ENCODE measurements around the gene NFATC3. TPM values are rescaled to one million over a fixed set of nuclear protein-coding genes. Genes with fewer than 3 reads are reported as not detected.

The NFATC3 gene
- total and polyA plus RNA-seq, 2 of the 8 experiments (the other 6 are each of a cell fraction or from before 2014, with no cell fraction given): 17.6 to 34.5 TPM

GRCh38 chr16:68234188-68235107 lies 149.3 kb downstream of the NFATC3 start (continued):
- no peak for TF ChIP-seq CHD2 (IDR thresholded peaks at IDR 0.05; ENCODE audit: low read length)
- peak; percentile 3 for TF ChIP-seq EZH2 (IDR thresholded peaks at IDR 0.05; ENCODE audit: low read depth, low read length, severe bottlenecking)
- no peak for TF ChIP-seq BRCA1 (IDR thresholded peaks at IDR 0.05; ENCODE audit: low read depth, low read length)
- no peak for TF ChIP-seq NANOG (IDR thresholded peaks at IDR 0.05; ENCODE audit: insufficient read depth, low read depth, low read length, poor library complexity, severe bottlenecking)
- TF ChIP-seq GABPA (IDR thresholded peaks at IDR 0.05; ENCODE audit: borderline replicate concordance, insufficient read depth, low read length): no peak
- no peak for TF ChIP-seq CREB1 (IDR thresholded peaks at IDR 0.05)
- TF ChIP-seq RXRA (IDR thresholded peaks at IDR 0.05; ENCODE audit: insufficient read depth, low read depth, low read length): no peak
- TF ChIP-seq BCL11A (IDR thresholded peaks at IDR 0.05; ENCODE audit: low read depth in 2 of 2, low read length in 2 of 2): no peak
- TF ChIP-seq SIX5 (IDR thresholded peaks at IDR 0.05; ENCODE audit: low read depth, low read length): no peak
- TF ChIP-seq JUN (IDR thresholded peaks at IDR 0.05; ENCODE audit: low read depth, low read length): no peak
- TF ChIP-seq SP1 (IDR thresholded peaks at IDR 0.05; ENCODE audit: low read depth, low read length): 0 out of 2 replicates have a peak, but pooled peaks have one; percentile 37
- TF ChIP-seq SUZ12 (IDR thresholded peaks at IDR 0.05; ENCODE audit: low read length): no peak
- no peak; the same call in 1 of the 2 replicates for TF ChIP-seq POLR2AphosphoS5 (IDR thresholded peaks at IDR 0.05; ENCODE audit: low read depth, low read length)
- TF ChIP-seq TCF12 (IDR thresholded peaks at IDR 0.05; ENCODE audit: low read depth, low read length): no peak
- TF ChIP-seq PHF8 (conservative IDR thresholded peaks at IDR 0.05; ENCODE audit: low read depth, low read length): no peak
- peak; percentile 18; the same call in 1 of the 2 replicates for TF ChIP-seq MAX (IDR thresholded peaks at IDR 0.05)
- no peak for TF ChIP-seq ATF2 (IDR thresholded peaks at IDR 0.05; ENCODE audit: low read length)
- TF ChIP-seq POU5F1 (IDR thresholded peaks at IDR 0.05; ENCODE audit: low read depth, low read length): no peak
- no peak for TF ChIP-seq RFX5 (IDR thresholded peaks at IDR 0.05; ENCODE audit: borderline replicate concordance, low read depth, low read length)
- TF ChIP-seq KDM5A (IDR thresholded peaks at IDR 0.05; ENCODE audit: low read length): no peak
- TF ChIP-seq SP2 (IDR thresholded peaks at IDR 0.05; ENCODE audit: low read length): no peak
- no peak for TF ChIP-seq SP4 (IDR thresholded peaks at IDR 0.05; ENCODE audit: low read length)
- no peak for TF ChIP-seq RAD21 (IDR thresholded peaks at IDR 0.05 in 1 of 2, conservative IDR thresholded peaks at IDR 0.05 in 1 of 2; ENCODE audit: low read depth in 2 of 2, low read length in 2 of 2)

Data from H1 (cell line).